RWPE2 (cell line): ENCODE data around the gene CXXC1.

Source experiments
- ATAC-seq: fragments of 200-7000 bp; cut with Tn5 transposase; 3 replicates; pipeline ENCODE4 v1.9.1; 2021; ENCODE audit warnings: low read depth
- DNase-seq: peaks from one replicate; pipeline ENCODE4 v3.0.0-alpha.2; 2020; ENCODE audit warnings: low spot score
- H3K27ac ChIP-seq: fragments of 450-650 bp; 2 replicates; pipeline ENCODE4 v1.5.1; 2017; ENCODE audit warnings: mild to moderate bottlenecking; ENCODE audit not compliant: poor library complexity, severe bottlenecking
- H3K27me3 ChIP-seq: fragments of 250-450 bp; sonication (Bioruptor Pico); 2 replicates; pipeline ENCODE4 v1.5.1; 2021; ENCODE audit warnings: mild to moderate bottlenecking, moderate library complexity; ENCODE audit not compliant: insufficient read depth, poor library complexity, severe bottlenecking
- H3K36me3 ChIP-seq: fragments of 250-450 bp; sonication (Bioruptor Pico); 2 replicates; pipeline ENCODE4 v1.5.1; 2020; ENCODE audit warnings: low read depth, mild to moderate bottlenecking, moderate library complexity
- H3K4me1 ChIP-seq: fragments of 250-450 bp; sonication (Bioruptor Pico); 2 replicates; pipeline ENCODE4 v1.5.1; 2021; ENCODE audit warnings: mild to moderate bottlenecking, moderate library complexity; ENCODE audit not compliant: insufficient read depth, poor library complexity, severe bottlenecking
- H3K4me3 ChIP-seq: fragments of 250-450 bp; sonication (Bioruptor Pico); 2 replicates; pipeline ENCODE4 v1.5.1; 2021; ENCODE audit warnings: mild to moderate bottlenecking, moderate library complexity; ENCODE audit not compliant: severe bottlenecking
- H3K9me3 ChIP-seq: fragments of 250-450 bp; sonication (Bioruptor Pico); 2 replicates; pipeline ENCODE4 v1.5.1; 2021; ENCODE audit warnings: mild to moderate bottlenecking, moderate library complexity; ENCODE audit not compliant: severe bottlenecking
- CTCF ChIP-seq: fragments of 450-650 bp; IDR thresholded peaks from one replicate; pipeline ENCODE4 v1.5.1; 2017; ENCODE audit warnings: mild to moderate bottlenecking, moderate library complexity; ENCODE audit not compliant: poor library complexity, severe bottlenecking

Gene CXXC1

GRCh38 chr18:50281295-50281971 lies 6.1 kb downstream of the CXXC1 start, which contains the start of gene MBD1:
TSS of gene MBD1 (minus strand) at chr18:50281523. CDS start at chr18:50279992, 1,531 bp downstream.
- no peak for TF ChIP-seq CTCF
- Histone ChIP-seq H3K4me3 (peak within 1 kb of the TSS; percentile 97), H3K4me1 (peaks cover 22% of the 10 kb centered on the region), H3K27me3 (no peaks in the 10 kb centered on the region), H3K9me3 (no peaks in the 10 kb centered on the region), H3K27ac (peak within 1 kb of the TSS; percentile 85), H3K36me3 (peaks cover 62% of the 10 kb centered on the region)
- peak; percentile 95 for DNase-seq
- ATAC-seq = peak; percentile 79

- Histone ChIP-seq H3K4me1 (peaks cover 22% of the 10 kb centered on the region), H3K27me3 (no peaks in the 10 kb centered on the region), H3K4me3 (peak overlapping the region; percentile 97), H3K27ac (peak overlapping the region; percentile 85), H3K9me3 (no peaks in the 10 kb centered on the region), H3K36me3 (peaks cover 67% of the 10 kb centered on the region)
- ATAC-seq = no peak
- DNase-seq = no peak
- TF ChIP-seq CTCF = no peak
These were observed 6.7 kb downstream of the CXXC1 start for GRCh38 chr18:50280707-50281294.

- peaks cover 22% of the 10 kb centered on the region for H3K4me1 ChIP-seq
- H3K4me3 ChIP-seq = peak overlapping the region; percentile 97
- no peak for TF ChIP-seq CTCF
- DNase-seq (no peak), ATAC-seq (no peak)
- H3K27ac ChIP-seq = peak overlapping the region; percentile 85
- peaks cover 70% of the 10 kb centered on the region for H3K36me3 ChIP-seq
- H3K27me3 ChIP-seq = no peaks in the 10 kb centered on the region
- H3K9me3 ChIP-seq = no peaks in the 10 kb centered on the region
These were observed 7.7 kb downstream of the CXXC1 start for GRCh38 chr18:50279752-50280151.

- H3K27me3 ChIP-seq = no peaks in the 10 kb centered on the region
- H3K4me1 ChIP-seq = peaks cover 22% of the 10 kb centered on the region
- ATAC-seq (peak; percentile 84), DNase-seq (no peak)
- H3K9me3 ChIP-seq = no peaks in the 10 kb centered on the region
- H3K27ac ChIP-seq = peak overlapping the region; percentile 85
- peaks cover 77% of the 10 kb centered on the region for H3K36me3 ChIP-seq
- no peak for TF ChIP-seq CTCF
- H3K4me3 ChIP-seq = no peak overlapping the region
These were observed 9.6 kb downstream of the CXXC1 start for GRCh38 chr18:50277942-50278341.

- H3K36me3 ChIP-seq = peaks cover 81% of the 10 kb centered on the region
- no peaks in the 10 kb centered on the region for H3K9me3 ChIP-seq
- H3K27ac ChIP-seq = no peak overlapping the region
- DNase-seq (no peak), ATAC-seq (no peak)
- TF ChIP-seq CTCF = no peak
- no peaks in the 10 kb centered on the region for H3K27me3 ChIP-seq
- peaks cover 22% of the 10 kb centered on the region for H3K4me1 ChIP-seq
- H3K4me3 ChIP-seq = no peak overlapping the region
These were observed 11.0 kb downstream of the CXXC1 start for GRCh38 chr18:50276452-50276851.
